Thyroid gland (tissue), 4 donors: ENCODE results near the gene TMEM88. TPM values are rescaled to one million over a fixed set of nuclear protein-coding genes. Genes with fewer than 3 reads are reported as not detected.

ENCODE experiments used
- DNase-seq, 2 donors: peaks; one replicate each; pipeline ENCODE4 v3.0.0-alpha.2; 2019
- H3K27ac ChIP-seq, 3 donors: fragments of 200-600 bp; sonication (generic); 1 replicate in 2 of 3; 2 replicates in 1 of 3; pipeline ENCODE4 v1.5.1; 2016 to 2019; ENCODE audit warnings: mild to moderate bottlenecking in 1 of 3, moderate library complexity in 1 of 3
- H3K27me3 ChIP-seq: fragments of 200-600 bp; sonication (generic); one replicate; pipeline ENCODE4 v1.5.1; 2019
- H3K36me3 ChIP-seq, 2 donors: fragments of 200-600 bp; sonication (generic); one replicate each; pipeline ENCODE4 v1.5.1; 2016 to 2019
- H3K4me1 ChIP-seq, 2 donors: fragments of 200-600 bp; sonication (generic); one replicate each; pipeline ENCODE4 v1.5.1; 2017 to 2019
- H3K4me3 ChIP-seq, 3 donors: fragments of 200-600 bp; sonication (generic); replicated peaks in 1 of 3; 1 replicate in 2 of 3; 2 replicates in 1 of 3; pipeline ENCODE4 v1.5.1; 2016; ENCODE audit warnings: mild to moderate bottlenecking in 1 of 3
- H3K9me3 ChIP-seq: fragments of 200-600 bp; sonication (generic); one replicate; pipeline ENCODE4 v1.5.1; 2017
- POLR2A ChIP-seq, 2 donors: fragments of 450-650 bp; IDR thresholded peaks; one replicate each; pipeline ENCODE4 v1.6.1; 2017; ENCODE audit warnings: antibody characterized with exemption in 2 of 2, mild to moderate bottlenecking in 2 of 2, moderate library complexity in 1 of 2
- WGBS, 2 donors: methylation state at CpG; one replicate each; pipeline ENCODE4 v1.1.5; 2017; 5-methylcytosine and 5-hydroxymethylcytosine counted together
- intact Hi-C: fragments of 100-400 bp; cut with DNase I; formaldehyde crosslinking; loops from one replicate; pipeline ENCODE4 v1.15.1; 2023
- total RNA-seq, 4 donors: library from RNA; depleted of rRNA; stranded (reverse); fragments of >200 nt; gene quantifications; one replicate each; pipeline ENCODE4 v1.2.3, GENCODE V29; 2016
- TF ChIP-seq, protein P1 (sequence below), 6 experiments: fragments of 200-600 bp in 3 of 6; fragments of 450-650 bp in 3 of 6; sonication (generic) in 3 of 6; IDR thresholded peaks; one replicate each; pipeline ENCODE4 v1.5.1; 2016 to 2019; ENCODE audit warnings: antibody characterized with exemption in 6 of 6, mild to moderate bottlenecking in 2 of 6, inconsistent platforms in 1 of 6, moderate library complexity in 1 of 6

Gene TMEM88
- total RNA-seq, 4 donors from 2014 or later = 12.3 to 39.5 (median 18.4) TPM

- no peak overlapping the region for H3K27ac ChIP-seq
- intact Hi-C loops = loop anchor here (10.0 kb wide), 1 partner anchor 299 kb away; no protein-coding TSS in a partner anchor
- peaks cover 14 to 18% of the 10 kb centered on the region in 2 donors for H3K4me1 ChIP-seq
- H3K9me3 ChIP-seq = no peaks in the 10 kb centered on the region
- no peak for DNase-seq
- H3K36me3 ChIP-seq = peaks cover 48 to 57% of the 10 kb centered on the region in 2 donors
- no peak overlapping the region for H3K4me3 ChIP-seq
- 91 to 95% methylated on average over 19 to 20 of the region's 22 CpGs for WGBS, 2 donors
- TF ChIP-seq, protein P1, sequence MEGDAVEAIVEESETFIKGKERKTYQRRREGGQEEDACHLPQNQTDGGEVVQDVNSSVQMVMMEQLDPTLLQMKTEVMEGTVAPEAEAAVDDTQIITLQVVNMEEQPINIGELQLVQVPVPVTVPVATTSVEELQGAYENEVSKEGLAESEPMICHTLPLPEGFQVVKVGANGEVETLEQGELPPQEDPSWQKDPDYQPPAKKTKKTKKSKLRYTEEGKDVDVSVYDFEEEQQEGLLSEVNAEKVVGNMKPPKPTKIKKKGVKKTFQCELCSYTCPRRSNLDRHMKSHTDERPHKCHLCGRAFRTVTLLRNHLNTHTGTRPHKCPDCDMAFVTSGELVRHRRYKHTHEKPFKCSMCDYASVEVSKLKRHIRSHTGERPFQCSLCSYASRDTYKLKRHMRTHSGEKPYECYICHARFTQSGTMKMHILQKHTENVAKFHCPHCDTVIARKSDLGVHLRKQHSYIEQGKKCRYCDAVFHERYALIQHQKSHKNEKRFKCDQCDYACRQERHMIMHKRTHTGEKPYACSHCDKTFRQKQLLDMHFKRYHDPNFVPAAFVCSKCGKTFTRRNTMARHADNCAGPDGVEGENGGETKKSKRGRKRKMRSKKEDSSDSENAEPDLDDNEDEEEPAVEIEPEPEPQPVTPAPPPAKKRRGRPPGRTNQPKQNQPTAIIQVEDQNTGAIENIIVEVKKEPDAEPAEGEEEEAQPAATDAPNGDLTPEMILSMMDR (IDR thresholded peaks at IDR 0.05) = no peak
- no peak for TF ChIP-seq POLR2A (IDR thresholded peaks at IDR 0.05)
- H3K27me3 ChIP-seq = no peaks in the 10 kb centered on the region
Observed at GRCh38 chr17:7846063-7846735, 8.7 kb upstream of the TMEM88 start.

GRCh38 chr17:7846765-7847661 is 7.9 kb upstream of the TMEM88 start:
- no peak for DNase-seq
- TF ChIP-seq POLR2A (IDR thresholded peaks at IDR 0.05) = no peak
- Histone ChIP-seq H3K36me3 (peaks cover 49 to 58% of the 10 kb centered on the region in 2 donors), H3K4me3 (no peak overlapping the region), H3K9me3 (no peaks in the 10 kb centered on the region), H3K27me3 (no peaks in the 10 kb centered on the region), H3K27ac (no peak overlapping the region), H3K4me1 (peaks cover 16 to 18% of the 10 kb centered on the region in 2 donors)
- intact Hi-C loops = loop anchor here (10.0 kb wide), 1 partner anchor 298 kb away; no protein-coding TSS in a partner anchor
- WGBS, 2 donors = 89 to 92% methylated on average over 24 to 32 of the region's 34 CpGs

DNA sequence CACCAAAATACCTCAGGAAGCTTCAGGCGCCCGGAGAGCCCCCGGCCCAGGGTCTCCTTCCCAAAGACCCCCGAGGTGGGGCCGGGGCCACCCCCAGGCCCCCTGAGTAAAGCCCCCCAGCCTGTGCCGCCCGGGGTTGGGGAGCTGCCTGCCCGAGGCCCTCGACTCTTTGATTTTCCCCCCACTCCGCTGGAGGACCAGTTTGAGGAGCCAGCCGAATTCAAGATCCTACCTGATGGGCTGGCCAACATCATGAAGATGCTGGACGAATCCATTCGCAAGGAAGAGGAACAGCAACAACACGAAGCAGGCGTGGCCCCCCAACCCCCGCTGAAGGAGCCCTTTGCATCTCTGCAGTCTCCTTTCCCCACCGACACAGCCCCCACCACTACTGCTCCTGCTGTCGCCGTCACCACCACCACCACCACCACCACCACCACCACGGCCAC is 6.7 kb upstream of the TMEM88 start:
- Histone ChIP-seq H3K4me1 (peaks cover 11 to 20% of the 10 kb centered on the region in 2 donors), H3K27me3 (no peaks in the 10 kb centered on the region), H3K9me3 (no peaks in the 10 kb centered on the region), H3K27ac (no peak overlapping the region), H3K4me3 (no peak overlapping the region), H3K36me3 (peaks cover 60 to 63% of the 10 kb centered on the region in 2 donors)
- 88% methylated on average over 19 to 20 of the region's 20 CpGs for WGBS, 2 donors
- intact Hi-C loops = loop anchor here (10.0 kb wide), 1 partner anchor 297 kb away; no protein-coding TSS in a partner anchor
- DNase-seq = no peak
- TF ChIP-seq, protein P1 (IDR thresholded peaks at IDR 0.05) = no peak

GRCh38 chr17:7848739-7849129 is 6.1 kb upstream of the TMEM88 start:
- no peak for DNase-seq
- no peak overlapping the region for H3K27ac ChIP-seq
- 90 to 93% methylated on average over 10 to 13 of the region's 21 CpGs for WGBS, 2 donors

More at GRCh38 chr17:7848739-7849129, 6.1 kb upstream of the TMEM88 start:
- H3K4me1 ChIP-seq = peaks cover 10 to 20% of the 10 kb centered on the region in 2 donors
- no peaks in the 10 kb centered on the region for H3K9me3 ChIP-seq
- intact Hi-C loops = loop anchor here (10.0 kb wide), 1 partner anchor 296 kb away; no protein-coding TSS in a partner anchor
- H3K4me3 ChIP-seq = no peak overlapping the region
- H3K27me3 ChIP-seq = no peaks in the 10 kb centered on the region
- H3K36me3 ChIP-seq = peaks cover 61 to 66% of the 10 kb centered on the region in 2 donors
- TF ChIP-seq POLR2A (IDR thresholded peaks at IDR 0.05) = no peak
- TF ChIP-seq, protein P1 (IDR thresholded peaks at IDR 0.05) = no peak
